ENCODE data around the gene AFF3. TPM values are rescaled to one million over a fixed set of nuclear protein-coding genes. Genes with fewer than 3 reads are reported as not detected.

AFF3 gene
- total RNA-seq, 2 experiments from 2014 or later = 0.03 TPM

GRCh38 chr2:99611786-99612185 lies 530.6 kb downstream of the AFF3 start:
- Mint-ChIP-seq H3K27ac (no peak overlapping the region), H3K9me3 (no peaks in the 10 kb centered on the region), H3K36me3 (ENCODE audit: low read depth) (no peaks in the 10 kb centered on the region), H3K4me3 (no peak overlapping the region), H3K4me1 (no peaks in the 10 kb centered on the region), H3K27me3 (peaks cover 2% of the 10 kb centered on the region)
- no peak for DNase-seq
- POLR2A ChIA-PET = no interaction called here
- CTCF ChIA-PET = interaction anchor here (1.1 kb wide), 1 partner anchor 53 kb away, joined by 3 read pairs; no protein-coding TSS in a partner anchor

GRCh38 chr2:99611034-99611433 lies 531.4 kb downstream of the AFF3 start:
- Mint-ChIP-seq H3K9me3 (no peaks in the 10 kb centered on the region), H3K4me3 (no peak overlapping the region), H3K27me3 (peaks cover 2% of the 10 kb centered on the region), H3K27ac (no peak overlapping the region), H3K4me1 (no peaks in the 10 kb centered on the region), H3K36me3 (ENCODE audit: low read depth) (no peaks in the 10 kb centered on the region)
- CTCF ChIA-PET = no interaction called here
- DNase-seq = no peak
- POLR2A ChIA-PET = no interaction called here

- Mint-ChIP-seq H3K27me3 (peaks cover 2% of the 10 kb centered on the region), H3K4me3 (no peak overlapping the region), H3K36me3 (ENCODE audit: low read depth) (no peaks in the 10 kb centered on the region), H3K4me1 (no peaks in the 10 kb centered on the region), H3K9me3 (no peaks in the 10 kb centered on the region), H3K27ac (no peak overlapping the region)
- ChIA-PET CTCF (no interaction called here), POLR2A (no interaction called here)
- no peak for DNase-seq
Measured at GRCh38 chr2:99609851-99610381, 532.5 kb downstream of the AFF3 start.

GRCh38 chr2:99608861-99609260 lies 533.5 kb downstream of the AFF3 start:
- H3K4me3 Mint-ChIP-seq = no peak overlapping the region
- ChIA-PET CTCF (no interaction called here), POLR2A (no interaction called here)
- no peak overlapping the region for H3K27ac Mint-ChIP-seq
- no peak for DNase-seq
- peaks cover 2% of the 10 kb centered on the region for H3K27me3 Mint-ChIP-seq
- no peaks in the 10 kb centered on the region for H3K4me1 Mint-ChIP-seq
- no peaks in the 10 kb centered on the region for H3K36me3 Mint-ChIP-seq (ENCODE audit: low read depth)
- H3K9me3 Mint-ChIP-seq = no peaks in the 10 kb centered on the region

GRCh38 chr2:99607861-99608491 lies 534.4 kb downstream of the AFF3 start:
- POLR2A ChIA-PET = no interaction called here
- Mint-ChIP-seq H3K9me3 (no peaks in the 10 kb centered on the region), H3K4me3 (no peak overlapping the region), H3K27me3 (peaks cover 2% of the 10 kb centered on the region), H3K36me3 (ENCODE audit: low read depth) (no peaks in the 10 kb centered on the region), H3K27ac (no peak overlapping the region), H3K4me1 (no peaks in the 10 kb centered on the region)
- CTCF ChIA-PET = no interaction called here
- DNase-seq = no peak

GRCh38 chr2:99607454-99607853 lies 534.9 kb downstream of the AFF3 start:
- H3K4me1 Mint-ChIP-seq = no peaks in the 10 kb centered on the region
- ChIA-PET CTCF (no interaction called here), POLR2A (no interaction called here)
- H3K27me3 Mint-ChIP-seq = peaks cover 2% of the 10 kb centered on the region
- H3K9me3 Mint-ChIP-seq = no peaks in the 10 kb centered on the region
- DNase-seq = no peak
- no peaks in the 10 kb centered on the region for H3K36me3 Mint-ChIP-seq (ENCODE audit: low read depth)
- no peak overlapping the region for H3K4me3 Mint-ChIP-seq
- no peak overlapping the region for H3K27ac Mint-ChIP-seq

- ChIA-PET CTCF (interaction anchor here (1.6 kb wide), 1 partner anchor 46 kb away, joined by 4 read pairs; no protein-coding TSS in a partner anchor), POLR2A (no interaction called here)
- H3K4me1 Mint-ChIP-seq = no peaks in the 10 kb centered on the region
- H3K4me3 Mint-ChIP-seq = no peak overlapping the region
- no peaks in the 10 kb centered on the region for H3K9me3 Mint-ChIP-seq
- H3K27ac Mint-ChIP-seq = no peak overlapping the region
- H3K27me3 Mint-ChIP-seq = peaks cover 6% of the 10 kb centered on the region
- H3K36me3 Mint-ChIP-seq (ENCODE audit: low read depth) = no peaks in the 10 kb centered on the region
- no peak for DNase-seq
Measured at GRCh38 chr2:99605036-99605435, 537.4 kb downstream of the AFF3 start.

GRCh38 chr2:99602476-99602875 lies 539.9 kb downstream of the AFF3 start:
- Mint-ChIP-seq H3K4me1 (no peaks in the 10 kb centered on the region), H3K27ac (no peak overlapping the region), H3K27me3 (peaks cover 6% of the 10 kb centered on the region), H3K9me3 (no peaks in the 10 kb centered on the region), H3K4me3 (no peak overlapping the region), H3K36me3 (ENCODE audit: low read depth) (no peaks in the 10 kb centered on the region)
- POLR2A ChIA-PET = no interaction called here
- CTCF ChIA-PET = no interaction called here
- no peak for DNase-seq

- Mint-ChIP-seq H3K36me3 (ENCODE audit: low read depth) (no peaks in the 10 kb centered on the region), H3K27me3 (peaks cover 6% of the 10 kb centered on the region), H3K27ac (no peak overlapping the region), H3K9me3 (no peaks in the 10 kb centered on the region), H3K4me1 (no peaks in the 10 kb centered on the region), H3K4me3 (no peak overlapping the region)
- POLR2A ChIA-PET = no interaction called here
- DNase-seq = no peak
- CTCF ChIA-PET = no interaction called here
Measured at GRCh38 chr2:99600981-99601651, 541.3 kb downstream of the AFF3 start.

GRCh38 chr2:99598441-99598840 lies 543.9 kb downstream of the AFF3 start:
- POLR2A ChIA-PET = no interaction called here
- no peak overlapping the region for H3K4me3 Mint-ChIP-seq
- H3K4me1 Mint-ChIP-seq = no peaks in the 10 kb centered on the region
- H3K36me3 Mint-ChIP-seq (ENCODE audit: low read depth) = no peaks in the 10 kb centered on the region
- H3K9me3 Mint-ChIP-seq = no peaks in the 10 kb centered on the region
- H3K27ac Mint-ChIP-seq = no peak overlapping the region
- CTCF ChIA-PET = interaction anchor here (1.0 kb wide), 1 partner anchor 42 kb away, joined by 3 read pairs; no protein-coding TSS in a partner anchor
- peaks cover 6% of the 10 kb centered on the region for H3K27me3 Mint-ChIP-seq
- no peak for DNase-seq

GRCh38 chr2:99597616-99598015 lies 544.8 kb downstream of the AFF3 start:
- Mint-ChIP-seq H3K4me1 (no peaks in the 10 kb centered on the region), H3K4me3 (no peak overlapping the region), H3K36me3 (ENCODE audit: low read depth) (no peaks in the 10 kb centered on the region), H3K27me3 (peaks cover 6% of the 10 kb centered on the region), H3K9me3 (no peaks in the 10 kb centered on the region), H3K27ac (no peak overlapping the region)
- ChIA-PET POLR2A (no interaction called here), CTCF (interaction anchor here (1.0 kb wide), 1 partner anchor 41 kb away, joined by 3 read pairs; no protein-coding TSS in a partner anchor)
- no peak for DNase-seq

- H3K4me1 Mint-ChIP-seq = no peaks in the 10 kb centered on the region
- peaks cover 2% of the 10 kb centered on the region for H3K27me3 Mint-ChIP-seq
- ChIA-PET POLR2A (no interaction called here), CTCF (no interaction called here)
- H3K27ac Mint-ChIP-seq = no peak overlapping the region
- H3K9me3 Mint-ChIP-seq = no peaks in the 10 kb centered on the region
- no peak overlapping the region for H3K4me3 Mint-ChIP-seq
- no peak for DNase-seq
- no peaks in the 10 kb centered on the region for H3K36me3 Mint-ChIP-seq (ENCODE audit: low read depth)
Measured at GRCh38 chr2:99595373-99595772, 547.0 kb downstream of the AFF3 start.

- Mint-ChIP-seq H3K36me3 (ENCODE audit: low read depth) (no peaks in the 10 kb centered on the region), H3K9me3 (no peaks in the 10 kb centered on the region), H3K4me3 (no peak overlapping the region), H3K27ac (no peak overlapping the region), H3K4me1 (no peaks in the 10 kb centered on the region), H3K27me3 (no peaks in the 10 kb centered on the region)
- CTCF ChIA-PET = no interaction called here
- POLR2A ChIA-PET = no interaction called here
- no peak for DNase-seq
Measured at GRCh38 chr2:99593692-99594427, 548.5 kb downstream of the AFF3 start.

Data from activated CD4-positive, alpha-beta memory T cell treated with anti-CD3 and anti-CD28 coated beads, Interleukin-2, amount 10 ng/mL, durations not matched to agents 7 days and 5 days (primary cell).